K562 (cell line): ENCODE results near the gene ARSJ.
"Not testable (repeated sequence)": the region's sequence is repeated elsewhere in the genome, so short reads cannot be mapped to it uniquely, and the experiment has no call there.

ENCODE experiments used
- ATF1 ChIP-seq, 2 experiments: fragments of 450-650 bp in 1 of 2; IDR thresholded peaks; 2 replicates each; pipeline ENCODE4 v1.6.1; 2016; ENCODE audit warnings: missing compliant biosample characterization in 1 of 2, missing genetic modification characterization in 1 of 2
- ATF2 ChIP-seq: sonication (generic); formaldehyde crosslinking; IDR thresholded peaks from 2 replicates; pipeline ENCODE4 v1.8.1; 2022; ENCODE audit warnings: missing genetic modification reagents
- CEBPG ChIP-seq, 3 experiments: fragments of 200-800 bp in 1 of 3; sonication (Bioruptor generic) in 1 of 3; sonication (generic) in 1 of 3; formaldehyde crosslinking in 1 of 3; IDR thresholded peaks in 2 of 3; conservative IDR thresholded peaks in 1 of 3; 2 replicates each; pipeline versions ENCODE4 v1.6.1 to v1.8.0; 2016 to 2022; ENCODE audit warnings: missing compliant biosample characterization in 2 of 3, missing genetic modification characterization in 2 of 3, mild to moderate bottlenecking in 1 of 3, missing genetic modification reagents in 1 of 3
- CREBBP ChIP-seq: IDR thresholded peaks from one replicate; pipeline ENCODE4 v1.6.1; 2012; ENCODE audit warnings: low read depth, mild to moderate bottlenecking, control low read depth, inconsistent platforms, low read length
- CTCF ChIP-seq, 3 experiments: IDR thresholded peaks in 2 of 3; conservative IDR thresholded peaks in 1 of 3; 2 replicates each; pipeline ENCODE4 v1.5.1; 2011 to 2012; ENCODE audit warnings: low read length in 3 of 3, mild to moderate bottlenecking in 3 of 3, control low read depth in 2 of 3, improper control_type of control experiment in 1 of 3, inconsistent platforms in 1 of 3, low read depth in 1 of 3, mixed read lengths in 1 of 3, moderate library complexity in 1 of 3; ENCODE audit not compliant: insufficient read depth in 2 of 3
- DNMT1 ChIP-seq: fragments of 450-650 bp; IDR thresholded peaks from 2 replicates; pipeline ENCODE4 v1.6.1; 2016; ENCODE audit warnings: antibody characterized with exemption, mild to moderate bottlenecking
- EP300 ChIP-seq: IDR thresholded peaks from 2 replicates; pipeline ENCODE4 v1.6.1; 2012; ENCODE audit warnings: low read length, improper control_type of control experiment
- GTF2F1 ChIP-seq: IDR thresholded peaks from 2 replicates; pipeline ENCODE4 v1.6.1; 2011; ENCODE audit warnings: low read depth, low read length, improper control_type of control experiment
- SP2 ChIP-seq: IDR thresholded peaks from 2 replicates; pipeline ENCODE4 v1.6.1; 2011; ENCODE audit warnings: mild to moderate bottlenecking, low read depth, low read length, moderate library complexity; ENCODE audit not compliant: poor library complexity, severe bottlenecking; ENCODE audit errors: extremely low read depth
- TCF7L2 ChIP-seq: fragments of 150-350 bp; IDR thresholded peaks from 2 replicates; pipeline ENCODE4 v1.6.1; 2016; ENCODE audit warnings: low read depth, mild to moderate bottlenecking, low read length, moderate library complexity
- YY1 ChIP-seq, 3 experiments: IDR thresholded peaks; 2 replicates each; pipeline ENCODE4 v1.6.1; 2011; ENCODE audit warnings: low read length in 2 of 3, mild to moderate bottlenecking in 2 of 3, moderate library complexity in 2 of 3, borderline replicate concordance in 1 of 3, control low read depth in 1 of 3, low read depth in 1 of 3; ENCODE audit not compliant: insufficient read depth in 3 of 3, insufficient replicate concordance in 2 of 3, control insufficient read depth in 1 of 3, insufficient read length in 1 of 3; ENCODE audit errors: extremely low read depth in 1 of 3
- TF ChIP-seq, protein P1 (sequence below), 2 experiments: fragments of 450-650 bp in 1 of 2; sonication (generic) in 1 of 2; formaldehyde crosslinking; conservative IDR thresholded peaks; 2 replicates each; pipeline versions ENCODE4 v1.4.0 to v1.8.1; 2020 to 2022; ENCODE audit warnings: mild to moderate bottlenecking in 1 of 2, missing genetic modification reagents in 1 of 2
- TF ChIP-seq, protein P2 (sequence below), 2 experiments: fragments of 450-650 bp in 1 of 2; sonication (generic) in 1 of 2; formaldehyde crosslinking in 1 of 2; IDR thresholded peaks in 1 of 2; conservative IDR thresholded peaks in 1 of 2; 2 replicates each; pipeline versions ENCODE4 v1.6.1 to v1.8.1; 2016 to 2023; ENCODE audit warnings: mild to moderate bottlenecking in 2 of 2, moderate library complexity in 2 of 2, inconsistent platforms in 1 of 2, missing genetic modification reagents in 1 of 2

DNA sequence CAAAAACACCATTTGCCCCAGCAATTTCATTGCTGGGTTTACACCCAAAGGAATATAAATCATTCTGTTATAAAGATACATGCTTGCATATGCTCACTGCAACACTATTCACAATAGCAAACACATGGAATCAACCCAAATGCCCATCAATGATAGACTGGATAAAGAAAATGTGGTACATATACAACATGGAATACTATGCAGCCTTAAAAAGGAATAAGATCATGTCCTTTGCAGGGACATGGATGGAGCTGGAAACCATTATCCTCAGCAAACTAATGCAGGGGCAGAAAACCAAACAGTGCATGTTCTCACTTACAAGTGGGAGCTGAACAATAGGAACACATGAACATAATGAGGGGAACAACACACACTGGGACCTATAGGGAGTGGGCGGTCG lies 39.3 kb downstream of the ARSJ start:
- TF ChIP-seq, protein P1, sequence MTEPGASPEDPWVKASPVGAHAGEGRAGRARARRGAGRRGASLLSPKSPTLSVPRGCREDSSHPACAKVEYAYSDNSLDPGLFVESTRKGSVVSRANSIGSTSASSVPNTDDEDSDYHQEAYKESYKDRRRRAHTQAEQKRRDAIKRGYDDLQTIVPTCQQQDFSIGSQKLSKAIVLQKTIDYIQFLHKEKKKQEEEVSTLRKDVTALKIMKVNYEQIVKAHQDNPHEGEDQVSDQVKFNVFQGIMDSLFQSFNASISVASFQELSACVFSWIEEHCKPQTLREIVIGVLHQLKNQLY (CRISPR knock-in tag; conservative IDR thresholded peaks at IDR 0.05), result not testable (repeated sequence)
- TF ChIP-seq YY1 (IDR thresholded peaks at IDR 0.05; ENCODE audit: borderline replicate concordance in 1 of 3, control insufficient read depth in 1 of 3, extremely low read depth in 1 of 3, insufficient read depth in 3 of 3, insufficient read length in 1 of 3, insufficient replicate concordance in 2 of 3, low read depth in 1 of 3, low read length in 2 of 3); ATF1 (CRISPR knock-in tag; IDR thresholded peaks at IDR 0.05); ATF1 (tag; IDR thresholded peaks at IDR 0.05); TCF7L2; GTF2F1; EP300; CTCF (IDR thresholded peaks at IDR 0.05 in 2 of 3, conservative IDR thresholded peaks at IDR 0.05 in 1 of 3; ENCODE audit: insufficient read depth in 2 of 3, low read depth in 1 of 3, low read length in 3 of 3); CREBBP; DNMT1; ATF2 (CRISPR knock-in tag); SP2; CEBPG (CRISPR knock-in tag; IDR thresholded peaks at IDR 0.05); CEBPG (tag; conservative IDR thresholded peaks at IDR 0.05 in 1 of 2, IDR thresholded peaks at IDR 0.05 in 1 of 2): not testable (repeated sequence)
- TF ChIP-seq, protein P2, sequence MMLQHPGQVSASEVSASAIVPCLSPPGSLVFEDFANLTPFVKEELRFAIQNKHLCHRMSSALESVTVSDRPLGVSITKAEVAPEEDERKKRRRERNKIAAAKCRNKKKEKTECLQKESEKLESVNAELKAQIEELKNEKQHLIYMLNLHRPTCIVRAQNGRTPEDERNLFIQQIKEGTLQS (IDR thresholded peaks at IDR 0.05), result not testable (repeated sequence)
- TF ChIP-seq, protein P2 (CRISPR knock-in tag; conservative IDR thresholded peaks at IDR 0.05), result not testable (repeated sequence)
